Activated CD4-positive, alpha-beta T cell treated with anti-CD3 and anti-CD28 coated beads for 1 hour (primary cell): ENCODE results near the gene GPD2.
"Not testable (repeated sequence)": the region's sequence is repeated elsewhere in the genome, so short reads cannot be mapped to it uniquely, and the experiment has no call there.

Source experiments
- DNase-seq: peaks from one replicate; pipeline ENCODE4 v3.0.0-alpha.2; 2020

The GPD2 gene

DNA sequence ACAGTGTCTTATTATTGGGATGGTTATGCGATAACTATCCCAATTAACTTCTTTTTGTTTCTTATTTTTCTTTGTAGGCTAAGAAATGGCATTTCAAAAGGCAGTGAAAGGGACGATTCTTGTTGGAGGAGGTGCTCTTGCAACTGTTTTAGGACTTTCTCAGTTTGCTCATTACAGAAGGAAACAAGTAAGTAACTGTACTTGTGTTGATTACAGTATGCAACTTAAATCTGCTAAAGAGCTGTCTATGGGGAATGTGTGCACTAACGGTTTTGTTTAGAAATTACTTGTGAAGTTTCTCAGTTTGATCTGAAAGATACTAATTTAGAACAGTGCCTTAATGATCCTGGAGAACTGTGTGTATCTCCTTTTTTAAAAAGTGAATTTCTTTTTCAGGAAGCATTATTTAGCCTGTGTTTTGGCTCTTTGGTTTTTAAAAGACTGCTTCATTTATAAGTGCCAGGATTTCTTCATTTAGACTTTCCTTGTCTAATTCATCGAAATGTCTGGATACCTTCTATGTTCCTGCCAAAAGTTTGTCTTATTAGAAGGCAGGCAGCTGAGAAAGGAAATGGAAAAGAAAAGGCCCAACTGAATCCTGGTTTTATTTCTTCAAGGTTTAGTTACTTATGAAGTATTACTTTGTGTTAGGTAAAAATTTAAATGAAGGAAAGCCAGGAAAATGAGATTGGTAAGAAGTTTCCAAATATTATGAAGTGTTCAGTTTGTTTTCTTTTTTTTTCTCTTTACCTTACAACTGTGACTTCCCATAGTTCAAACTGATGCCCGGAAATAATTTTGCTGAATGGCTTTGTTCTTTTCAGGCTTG is 40.1 kb downstream of the GPD2 start:
- no peak for DNase-seq

DNA sequence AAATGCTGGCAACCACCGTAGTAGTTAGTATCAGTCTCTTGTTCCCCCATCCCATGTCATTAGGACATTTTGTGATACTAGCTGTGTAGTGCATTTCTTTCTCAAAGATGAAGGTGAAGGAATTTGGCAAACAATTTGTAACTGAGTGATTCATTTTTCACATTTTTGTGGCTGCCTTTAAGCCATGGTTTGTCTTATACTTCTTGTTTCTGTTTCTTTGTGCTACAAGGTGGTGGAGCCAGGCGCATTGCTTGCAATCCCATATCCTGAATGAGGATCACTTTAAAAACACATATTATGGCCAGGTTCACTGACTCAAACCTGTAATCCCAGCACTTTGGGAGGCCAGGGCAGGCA is 40.6 kb downstream of the GPD2 start:
- DNase-seq: no peak

DNA sequence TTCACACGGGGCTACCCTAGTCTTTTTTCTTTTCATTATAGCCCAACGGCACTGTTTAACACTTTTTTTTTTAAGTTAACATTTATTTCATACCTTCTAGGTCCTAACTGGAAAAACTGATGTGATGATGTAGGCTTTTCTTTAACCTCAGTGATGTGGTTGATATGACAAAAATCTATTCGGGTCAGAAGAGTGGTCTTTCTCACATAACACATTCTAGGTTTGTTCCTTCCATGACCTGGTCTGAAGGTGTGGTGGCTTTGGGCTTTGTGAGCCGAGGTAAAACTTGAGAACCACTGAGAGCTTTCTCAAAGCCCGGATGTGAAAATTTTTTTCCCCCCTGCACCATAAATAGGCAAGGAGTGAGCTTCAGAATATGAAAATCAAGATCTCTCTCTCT is 44.2 kb downstream of the GPD2 start:
- DNase-seq: no peak

DNA sequence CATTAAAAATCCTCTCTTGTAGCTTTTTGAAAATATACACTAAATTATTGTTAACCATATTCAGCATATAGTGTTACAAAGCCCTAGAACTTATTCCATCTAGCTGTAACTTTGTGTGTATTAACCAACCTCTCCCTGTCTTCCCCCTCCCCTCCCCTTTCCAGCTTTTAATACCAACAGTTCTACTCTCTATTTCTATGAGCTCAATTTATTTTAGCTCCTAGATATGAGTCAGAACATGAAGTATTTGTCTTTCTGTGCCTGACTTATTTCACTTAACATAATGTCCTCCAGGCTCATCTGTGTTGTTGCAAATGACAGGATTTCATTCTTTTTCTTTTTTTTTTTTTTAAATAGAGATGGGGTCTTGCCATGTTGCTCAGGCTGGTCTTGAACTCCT is 45.1 kb downstream of the GPD2 start:
- no peak for DNase-seq

DNA sequence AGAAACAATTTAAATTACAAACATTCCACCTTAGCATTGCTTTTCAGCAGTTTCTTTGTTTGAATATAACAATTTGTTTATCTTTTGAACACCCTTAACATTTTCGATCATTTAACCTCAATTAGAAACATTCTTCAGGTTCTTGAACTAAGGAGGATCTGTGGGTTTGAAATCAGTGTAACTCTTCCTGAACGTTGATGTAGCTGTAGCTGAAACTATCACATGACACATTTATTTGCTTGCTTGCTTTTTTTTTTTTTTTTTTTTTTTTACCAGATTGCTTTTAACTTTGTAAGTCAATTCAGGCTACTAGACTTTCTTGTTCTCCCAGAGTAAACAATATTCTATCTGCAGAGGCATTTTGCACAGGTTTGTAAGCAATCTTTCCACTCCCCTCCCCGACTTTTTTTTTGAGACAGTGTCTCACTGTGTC is 47.6 kb downstream of the GPD2 start:
- no peak for DNase-seq

DNA sequence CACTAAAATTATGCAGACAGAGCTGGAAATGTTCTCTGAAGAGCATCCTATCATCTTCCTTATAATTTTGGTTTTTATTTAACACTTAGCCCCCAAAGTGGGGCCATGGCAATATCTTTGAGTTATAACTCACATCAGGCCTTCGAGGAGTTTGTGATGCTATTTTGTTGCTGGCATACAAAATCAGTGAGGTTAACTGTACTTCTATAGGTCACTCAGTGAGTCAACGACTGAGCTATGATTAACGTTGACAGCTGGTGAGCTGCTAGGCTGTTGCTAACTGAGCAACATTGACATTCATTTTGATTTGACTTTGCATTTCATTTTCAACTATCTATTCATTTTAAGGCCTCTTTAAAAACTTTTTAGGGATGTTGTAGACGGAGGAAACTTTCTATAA is 50.0 kb downstream of the GPD2 start:
- DNase-seq: no peak

DNA sequence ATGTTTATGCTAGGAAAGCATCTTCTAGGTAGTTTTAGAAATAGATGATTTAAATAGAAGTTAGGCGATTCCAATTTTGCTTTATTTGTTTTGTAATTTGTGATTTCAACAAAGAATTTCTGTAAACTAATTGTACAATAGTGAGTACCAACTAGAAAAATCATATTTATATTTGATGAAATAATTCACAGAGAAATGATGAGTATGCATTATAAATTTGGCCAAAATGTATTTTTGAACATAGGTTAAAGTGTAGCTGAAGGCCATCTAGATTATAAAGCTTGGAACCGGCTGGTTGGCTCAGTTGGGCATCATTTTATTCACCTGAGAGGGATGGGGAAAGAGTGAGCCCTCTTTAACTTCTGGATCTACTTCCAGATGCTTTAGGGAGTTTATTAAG is 50.4 kb downstream of the GPD2 start:
- DNase-seq: no peak

DNA sequence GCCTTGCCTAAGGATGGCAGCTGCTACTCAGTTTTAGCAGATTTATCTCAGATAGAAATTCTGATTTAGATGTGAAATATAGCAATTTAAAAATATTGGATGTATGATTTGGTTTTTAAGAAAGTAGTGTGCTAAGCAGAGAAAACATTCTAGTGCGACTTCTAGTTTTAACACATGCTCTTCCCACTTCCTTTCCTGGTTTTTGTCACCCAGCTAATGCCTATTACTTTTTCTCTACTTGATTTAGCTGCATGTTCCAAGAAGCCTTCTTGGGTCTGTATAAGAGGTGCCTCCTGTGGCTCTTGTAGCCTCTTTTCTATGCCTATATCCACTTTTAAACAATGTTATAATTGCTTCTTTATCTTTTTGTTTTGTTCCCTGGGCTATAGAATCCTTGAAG is 53.0 kb downstream of the GPD2 start:
- DNase-seq: no peak

DNA sequence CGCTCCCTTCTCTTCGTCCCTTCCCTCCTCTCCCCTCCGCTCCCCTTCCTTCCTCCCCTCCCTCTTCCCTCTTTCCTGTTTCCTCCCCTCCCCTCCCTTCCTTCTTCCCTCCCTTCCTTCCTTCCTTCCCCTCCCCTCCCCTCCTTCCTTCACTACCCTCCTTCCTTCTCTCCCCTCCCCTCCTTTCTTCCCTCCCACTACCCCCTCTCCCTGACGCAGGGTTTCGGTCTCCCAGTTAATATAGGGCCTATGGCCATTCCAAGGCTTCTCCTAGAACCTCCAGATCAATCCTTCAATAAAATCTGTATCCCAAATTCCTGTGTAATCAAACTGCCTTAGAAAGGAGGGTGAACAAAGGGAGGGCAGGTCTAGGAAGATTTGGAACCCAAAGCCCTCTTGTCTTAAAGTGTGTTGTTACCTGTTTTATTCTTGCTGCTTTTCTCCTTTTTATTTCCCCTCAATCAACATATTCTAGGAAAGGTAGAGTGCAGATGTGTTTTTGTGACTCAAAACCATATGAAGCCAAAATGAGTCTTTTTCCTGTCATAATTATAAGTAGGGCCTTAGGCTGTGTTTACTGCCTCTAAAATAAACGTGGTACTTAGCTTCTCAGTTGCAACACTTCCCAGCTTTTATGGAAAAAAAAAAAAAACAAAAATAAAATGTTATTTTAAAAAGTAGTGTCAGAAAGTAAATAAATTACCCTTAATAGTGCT is 53.7 kb downstream of the GPD2 start:
- DNase-seq: no peak

DNA sequence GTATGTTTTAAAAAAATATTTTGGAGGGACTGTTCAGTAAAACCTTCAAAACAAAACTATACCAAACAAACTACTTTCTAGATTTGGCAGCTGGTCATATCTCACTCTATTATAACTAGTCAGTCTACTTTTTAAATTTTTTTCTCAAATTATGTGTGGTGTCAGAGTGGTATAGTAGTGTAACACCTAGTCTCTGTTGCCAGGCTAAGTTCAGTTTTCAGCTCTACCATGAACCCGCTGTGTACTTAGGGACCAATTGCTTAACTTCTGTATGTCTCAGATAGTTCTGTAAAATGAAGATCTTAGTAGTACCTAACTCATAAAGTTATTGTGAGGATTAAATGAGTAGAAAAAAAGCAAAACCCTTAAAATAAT is 54.3 kb downstream of the GPD2 start:
- no peak for DNase-seq

DNA sequence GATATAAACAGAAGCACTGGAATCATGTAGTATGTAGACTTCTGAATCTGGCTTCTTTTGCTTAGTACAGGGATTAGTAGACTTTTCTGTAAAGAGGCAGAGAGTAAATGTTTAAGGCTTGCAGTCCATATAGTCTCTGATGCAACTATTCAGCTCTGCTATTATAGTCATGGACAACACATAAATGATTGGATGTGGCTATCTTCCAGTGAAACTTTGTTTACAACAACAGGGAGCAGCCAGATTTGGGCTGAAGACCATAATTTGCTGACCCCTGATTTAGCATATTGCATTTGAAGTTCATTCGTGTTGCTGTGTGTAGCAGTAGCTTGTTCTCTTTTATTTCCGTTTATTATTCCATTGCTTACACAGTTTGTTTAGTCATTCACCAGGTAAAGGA is 55.0 kb downstream of the GPD2 start:
- DNase-seq: no peak

DNA sequence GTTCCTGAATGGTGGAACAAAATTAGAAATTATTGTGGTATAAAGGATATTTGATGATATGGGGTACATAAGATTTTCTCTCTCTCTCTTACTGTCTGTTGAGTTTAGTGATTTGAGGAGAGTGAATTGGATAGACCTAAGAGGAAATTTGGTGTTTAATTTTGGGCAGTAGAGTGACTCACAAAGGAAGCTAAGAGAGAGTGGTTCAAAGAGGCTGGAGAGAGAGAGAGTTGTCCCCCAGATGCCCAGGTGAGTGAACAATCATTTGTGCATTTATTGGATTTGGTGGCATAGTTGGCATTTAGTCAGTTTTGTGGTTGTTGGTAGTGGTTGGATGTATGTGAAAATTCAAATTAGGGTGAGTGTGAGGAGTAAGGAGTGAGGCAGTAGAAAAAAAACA is 56.8 kb downstream of the GPD2 start:
- DNase-seq: no peak

DNA sequence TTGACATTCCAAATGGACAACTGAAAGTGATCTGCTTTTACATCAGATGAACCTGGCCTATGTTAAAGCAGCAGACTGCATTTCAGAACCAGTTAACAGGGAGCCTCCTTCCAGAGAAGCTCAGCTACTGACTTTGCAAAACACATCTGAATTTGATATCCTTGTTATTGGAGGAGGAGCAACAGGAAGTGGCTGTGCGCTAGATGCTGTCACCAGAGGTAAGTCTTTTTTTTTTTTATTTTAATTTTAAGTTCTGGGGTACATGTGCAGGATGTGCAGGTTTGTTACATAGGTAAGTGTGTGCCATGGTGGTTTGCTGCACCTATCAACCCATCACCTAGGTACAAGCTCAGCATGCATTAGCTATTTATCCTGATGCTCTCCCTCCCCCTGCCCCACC is 59.8 kb downstream of the GPD2 start:
- not testable (repeated sequence) for DNase-seq

DNA sequence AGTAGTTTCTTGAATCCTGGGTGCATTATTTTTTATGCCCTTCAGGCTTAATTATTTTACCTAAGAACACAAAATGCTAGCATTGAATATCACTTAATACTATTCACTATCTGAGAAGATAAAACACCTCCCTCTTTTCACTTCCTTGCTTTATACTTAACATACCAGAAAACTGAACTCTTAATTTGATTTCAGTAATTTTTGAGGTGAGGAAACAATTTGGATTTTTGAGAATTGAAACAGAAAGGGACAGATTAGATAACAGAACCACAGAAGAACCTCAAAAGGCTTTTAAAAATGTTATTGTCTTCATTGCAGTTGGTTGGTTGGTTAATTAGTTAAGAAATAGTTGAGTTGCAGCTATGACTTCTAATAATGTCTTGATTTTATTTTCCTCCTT is 69.5 kb downstream of the GPD2 start:
- DNase-seq: no peak

DNA sequence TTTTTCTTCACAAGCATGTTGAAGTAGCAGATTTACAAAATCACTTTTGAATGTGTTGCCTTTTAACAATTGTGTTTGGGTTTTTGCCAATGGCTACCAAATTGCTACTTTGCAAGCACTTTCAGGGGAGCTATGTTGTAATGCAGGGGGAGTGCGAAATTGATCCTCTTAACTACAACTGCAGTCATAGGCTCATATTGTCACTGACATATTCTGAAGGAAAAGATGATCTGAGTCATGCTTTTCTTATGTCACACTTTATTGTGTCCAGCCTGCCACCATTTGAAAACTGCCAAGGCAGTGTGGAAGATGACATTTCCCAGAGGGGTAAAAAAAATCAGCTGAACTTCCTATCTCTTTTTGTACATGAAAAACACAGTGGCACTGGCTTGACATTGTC is 74.9 kb downstream of the GPD2 start:
- DNase-seq: no peak

DNA sequence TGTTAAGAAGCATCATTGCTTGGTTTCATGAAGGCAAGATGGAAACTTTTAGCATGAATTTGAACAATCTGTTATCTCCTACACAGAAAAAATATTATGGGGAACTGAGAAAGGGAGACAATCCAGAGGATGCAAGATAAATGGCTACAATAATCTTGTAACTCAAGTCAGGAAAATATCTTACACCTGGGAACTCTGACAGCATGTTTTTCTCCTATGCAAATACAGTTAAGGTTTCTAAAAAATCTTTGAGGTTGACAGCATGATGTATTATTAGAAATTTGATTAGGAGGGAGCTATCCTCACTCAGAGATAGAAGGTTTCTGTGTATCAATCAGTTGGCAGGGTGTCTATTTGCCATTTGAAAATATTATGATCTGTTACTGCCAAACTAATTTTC is 75.6 kb downstream of the GPD2 start:
- no peak for DNase-seq

DNA sequence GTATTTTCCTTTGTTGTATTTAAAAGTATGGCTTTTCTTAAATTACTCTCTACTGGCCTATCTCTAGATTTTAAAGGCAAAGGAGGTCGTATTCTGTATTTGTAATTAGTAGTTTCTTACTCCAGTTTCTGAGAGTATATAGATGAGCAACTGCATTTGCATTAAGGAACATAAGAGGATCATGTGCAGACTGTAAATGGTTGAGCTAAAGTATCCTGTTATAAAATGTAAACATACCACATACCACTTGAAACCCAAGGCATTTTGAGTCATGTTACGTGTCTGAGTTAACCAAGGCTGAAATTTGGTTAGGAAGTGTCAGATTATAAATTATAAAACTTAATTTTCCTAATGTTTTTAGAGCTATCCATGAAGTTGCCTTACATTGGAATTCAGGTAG is 76.3 kb downstream of the GPD2 start:
- DNase-seq: no peak

DNA sequence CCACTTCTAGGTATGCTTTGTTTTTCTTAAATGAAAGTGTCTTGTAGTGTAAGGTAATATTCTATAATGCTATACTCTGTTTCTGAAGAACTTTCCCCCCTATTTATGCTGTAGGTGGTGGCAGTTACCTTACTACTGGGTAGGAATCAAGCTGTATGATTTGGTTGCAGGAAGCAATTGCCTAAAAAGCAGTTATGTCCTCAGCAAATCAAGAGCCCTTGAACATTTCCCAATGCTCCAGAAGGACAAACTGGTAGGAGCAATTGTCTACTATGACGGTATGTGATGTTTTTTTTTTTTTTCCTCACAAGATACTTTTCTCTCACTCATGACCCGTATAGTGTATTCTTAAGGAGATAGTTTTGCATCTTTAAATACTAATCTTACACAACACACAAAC is 77.0 kb downstream of the GPD2 start:
- DNase-seq: no peak

DNA sequence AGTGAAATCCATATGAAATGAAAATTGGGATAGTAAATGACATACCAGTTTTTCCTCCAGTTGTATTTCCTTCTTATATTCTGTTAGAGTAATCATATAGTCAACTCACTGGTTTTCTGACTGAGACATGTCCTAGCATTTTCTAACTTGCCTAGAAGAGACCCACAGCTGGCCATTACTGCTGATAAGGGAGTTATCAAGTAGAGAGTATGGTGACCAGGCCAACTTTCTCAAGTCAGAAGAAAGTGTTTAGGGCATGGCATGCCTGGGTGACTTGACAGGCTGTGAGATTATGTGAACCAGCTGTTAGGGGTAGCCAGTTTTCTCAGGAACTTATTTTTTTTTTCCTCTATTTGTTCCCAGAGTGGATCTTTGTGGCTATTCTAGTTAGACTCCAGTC is 81.2 kb downstream of the GPD2 start:
- no peak for DNase-seq

DNA sequence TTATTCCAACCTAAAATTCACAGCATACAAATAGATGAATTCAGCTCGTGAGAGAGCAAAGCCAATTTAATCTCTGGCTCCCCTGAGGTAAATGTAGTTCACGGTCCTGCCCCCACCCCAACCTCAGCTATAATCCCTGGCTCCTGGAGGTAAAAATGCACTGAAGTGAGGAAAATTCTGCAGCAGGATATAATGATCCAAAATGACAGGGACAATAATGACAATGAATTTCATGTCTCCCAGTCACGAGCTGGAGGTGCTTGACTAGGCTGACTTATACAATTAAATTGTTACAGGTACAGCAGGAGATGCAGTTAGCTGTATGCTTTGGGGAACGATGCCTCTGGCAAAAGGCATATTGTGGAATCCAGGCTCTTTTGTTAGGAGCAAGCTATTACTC is 82.0 kb downstream of the GPD2 start:
- no peak for DNase-seq

DNA sequence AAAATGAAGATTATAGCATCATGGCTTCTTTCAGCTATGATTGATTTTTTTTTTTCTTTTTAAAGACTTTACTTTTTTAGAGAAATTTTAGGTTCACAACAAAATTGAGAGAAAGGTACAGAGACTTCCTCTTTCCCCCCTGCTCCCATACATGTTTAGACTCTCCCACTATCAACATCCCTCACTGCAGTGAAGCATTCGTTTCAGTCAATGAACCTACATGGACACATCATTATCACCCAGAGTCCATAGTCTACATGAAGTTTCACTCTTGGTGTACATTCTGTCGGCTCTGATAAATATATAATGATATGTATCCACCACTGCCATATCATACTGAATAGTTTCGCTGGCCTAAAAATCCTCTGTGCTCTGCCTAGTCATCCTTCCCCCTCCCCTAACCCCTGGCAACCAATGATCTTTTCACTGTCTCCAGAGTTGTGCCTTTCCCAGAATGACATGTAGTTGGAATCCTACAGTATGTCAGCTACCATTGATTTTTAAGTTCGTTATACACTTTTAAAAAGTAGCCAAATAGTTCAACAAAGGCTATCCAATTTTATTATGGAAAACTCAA is 86.8 kb downstream of the GPD2 start:
- no peak for DNase-seq

DNA sequence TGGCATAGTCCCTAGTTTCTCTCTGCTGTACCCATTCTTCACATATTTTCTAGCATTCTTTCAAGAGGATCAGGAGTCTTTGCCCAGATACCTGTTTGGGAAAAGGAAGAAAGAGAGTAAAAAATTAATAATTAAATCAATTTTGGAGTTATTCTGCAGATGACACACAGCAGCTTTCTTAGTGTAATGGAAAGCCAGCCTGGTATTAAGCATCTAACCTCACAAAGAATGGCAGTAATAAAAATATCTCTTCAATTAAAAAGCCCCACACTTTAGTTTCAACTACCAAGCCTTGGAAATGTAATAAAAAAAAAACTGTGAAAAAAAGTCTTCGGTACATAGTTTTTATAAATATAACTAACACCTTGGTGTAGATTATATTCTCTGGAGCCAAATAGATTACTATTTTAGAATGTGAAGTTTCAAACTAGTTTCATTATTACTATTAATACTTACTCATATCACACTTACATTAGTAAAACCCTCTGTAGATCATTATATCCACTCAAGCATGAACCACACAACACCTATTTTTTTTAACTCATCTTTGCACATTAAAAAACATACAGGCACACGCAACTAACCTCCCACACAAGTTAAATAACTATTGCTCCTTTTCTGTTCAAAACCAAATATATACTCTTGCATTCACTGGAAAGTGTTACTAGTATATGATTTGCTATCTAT is 90.9 kb downstream of the GPD2 start:
- DNase-seq: no peak

DNA sequence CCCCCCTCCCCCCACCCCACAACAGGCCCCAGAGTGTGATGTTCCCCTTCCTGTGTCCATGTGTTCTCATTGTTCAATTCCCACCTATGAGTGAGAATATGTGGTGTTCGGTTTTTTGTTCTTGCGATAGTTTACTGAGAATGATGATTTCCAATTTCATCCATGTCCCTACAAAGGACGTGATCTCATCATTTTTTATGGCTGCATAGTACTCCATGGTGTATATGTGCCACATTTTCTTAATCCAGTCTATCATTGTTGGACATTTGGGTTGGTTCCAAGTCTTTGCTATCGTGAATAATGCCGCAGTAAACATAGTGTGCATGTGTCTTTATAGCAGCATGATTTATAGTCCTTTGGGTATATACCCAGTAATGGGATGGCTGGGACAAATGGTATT is 92.4 kb downstream of the GPD2 start:
- not testable (repeated sequence) for DNase-seq

DNA sequence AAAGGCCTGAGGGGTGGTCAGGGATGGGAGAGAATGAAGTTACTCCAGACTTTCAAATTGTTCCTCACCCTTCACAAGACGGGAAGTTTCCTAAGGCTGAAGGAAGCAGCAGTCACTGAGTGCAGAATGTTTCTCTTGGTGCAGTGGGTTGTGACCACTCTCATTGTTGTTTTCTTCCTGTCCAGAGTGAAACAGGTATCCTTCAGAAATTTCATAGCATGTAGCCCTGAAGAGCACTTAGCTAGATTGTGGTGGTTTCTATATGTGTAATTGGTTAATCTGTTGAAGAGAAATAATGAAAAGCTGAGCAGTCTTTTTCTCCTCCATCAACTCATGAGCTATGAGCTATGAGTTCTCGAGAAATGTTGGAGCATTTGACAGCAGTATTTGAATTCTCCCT is 96.8 kb downstream of the GPD2 start:
- no peak for DNase-seq
